HUES6 (cell line): ENCODE data around the gene UMOD.
"Not testable (repeated sequence)": the region's sequence is repeated elsewhere in the genome, so short reads cannot be mapped to it uniquely, and the experiment has no call there.

Experiments
- H3K27ac ChIP-seq: 2 replicates; pipeline ENCODE4 v1.7.0; 2013; ENCODE audit warnings: low read depth, mild to moderate bottlenecking, low read length, inconsistent platforms
- H3K27me3 ChIP-seq: 2 replicates; pipeline ENCODE4 v1.6.1; 2013; ENCODE audit warnings: low read length; ENCODE audit not compliant: control insufficient read depth, insufficient read depth
- H3K36me3 ChIP-seq: 2 replicates; pipeline ENCODE4 v1.6.1; 2013; ENCODE audit warnings: low read length; ENCODE audit not compliant: control insufficient read depth, insufficient read depth
- H3K4me1 ChIP-seq: 2 replicates; pipeline ENCODE4 v1.6.1; 2013; ENCODE audit warnings: low read length; ENCODE audit not compliant: control insufficient read depth, insufficient read depth
- H3K4me3 ChIP-seq: 2 replicates; pipeline ENCODE4 v1.5.1; 2013; ENCODE audit warnings: low read depth, low read length
- H3K9ac ChIP-seq: one replicate; pipeline ENCODE4 v1.6.1; 2013; ENCODE audit warnings: mild to moderate bottlenecking, low read length
- H3K9me3 ChIP-seq: 2 replicates; pipeline ENCODE4 v1.6.1; 2013; ENCODE audit warnings: low read depth, low read length; ENCODE audit not compliant: control insufficient read depth, insufficient read depth

The UMOD gene

GRCh38 chr16:20320178-20320577 is 32.3 kb downstream of the UMOD start:
- H3K4me1 ChIP-seq, result no peaks in the 10 kb centered on the region
- H3K27me3 ChIP-seq, result peaks cover 3% of the 10 kb centered on the region; the same call in 1 of the 2 replicates
- no peaks in the 10 kb centered on the region for H3K36me3 ChIP-seq
- no peaks in the 10 kb centered on the region for H3K9me3 ChIP-seq
- H3K27ac ChIP-seq, result no peak overlapping the region
- no peak overlapping the region for H3K4me3 ChIP-seq
- H3K9ac ChIP-seq, result no peak overlapping the region

- no peak overlapping the region for H3K9ac ChIP-seq
- H3K4me1 ChIP-seq, result no peaks in the 10 kb centered on the region; the same call in 1 of the 2 replicates
- H3K36me3 ChIP-seq, result no peaks in the 10 kb centered on the region
- no peak overlapping the region for H3K27ac ChIP-seq
- H3K4me3 ChIP-seq, result no peak overlapping the region
- H3K9me3 ChIP-seq, result no peaks in the 10 kb centered on the region
- peaks cover 3% of the 10 kb centered on the region; the same call in 1 of the 2 replicates for H3K27me3 ChIP-seq
Observed at GRCh38 chr16:20319406-20319805, 33.1 kb downstream of the UMOD start.

GRCh38 chr16:20318437-20318836 is 34.1 kb downstream of the UMOD start:
- Histone ChIP-seq H3K9me3 (no peaks in the 10 kb centered on the region), H3K36me3 (no peaks in the 10 kb centered on the region), H3K4me3 (no peak overlapping the region)

GRCh38 chr16:20318006-20318405 is 34.5 kb downstream of the UMOD start:
- Histone ChIP-seq H3K4me1 (no peaks in the 10 kb centered on the region; the same call in 1 of the 2 replicates), H3K27me3 (peaks cover 3% of the 10 kb centered on the region; the same call in 1 of the 2 replicates), H3K4me3 (no peak overlapping the region), H3K27ac (no peak overlapping the region), H3K9ac (no peak overlapping the region), H3K9me3 (no peaks in the 10 kb centered on the region), H3K36me3 (no peaks in the 10 kb centered on the region)

More at GRCh38 chr16:20318437-20318836, 34.1 kb downstream of the UMOD start:
- Histone ChIP-seq H3K9ac (no peak overlapping the region), H3K27ac (no peak overlapping the region), H3K27me3 (peaks cover 3% of the 10 kb centered on the region; the same call in 1 of the 2 replicates), H3K4me1 (no peaks in the 10 kb centered on the region; the same call in 1 of the 2 replicates)

GRCh38 chr16:20317117-20317516 is 35.4 kb downstream of the UMOD start:
- Histone ChIP-seq H3K27ac (no peak overlapping the region), H3K9me3 (no peaks in the 10 kb centered on the region), H3K27me3 (peaks cover 3% of the 10 kb centered on the region; the same call in 1 of the 2 replicates), H3K4me1 (no peaks in the 10 kb centered on the region; the same call in 1 of the 2 replicates), H3K9ac (no peak overlapping the region), H3K36me3 (no peaks in the 10 kb centered on the region), H3K4me3 (no peak overlapping the region)

GRCh38 chr16:20316715-20317114 is 35.8 kb downstream of the UMOD start:
- no peak overlapping the region for H3K4me3 ChIP-seq
- H3K4me1 ChIP-seq, result no peaks in the 10 kb centered on the region; the same call in 1 of the 2 replicates
- no peaks in the 10 kb centered on the region for H3K36me3 ChIP-seq
- peaks cover 3% of the 10 kb centered on the region; the same call in 1 of the 2 replicates for H3K27me3 ChIP-seq
- H3K9ac ChIP-seq, result no peak overlapping the region
- peaks cover under 1% of the 10 kb centered on the region; the same call in 1 of the 2 replicates for H3K9me3 ChIP-seq
- no peak overlapping the region for H3K27ac ChIP-seq

- Histone ChIP-seq H3K9me3 (peaks cover 8% of the 10 kb centered on the region; the same call in 1 of the 2 replicates), H3K36me3 (no peaks in the 10 kb centered on the region), H3K4me3 (no peak overlapping the region), H3K27ac (no peak overlapping the region), H3K27me3 (peaks cover 3% of the 10 kb centered on the region; the same call in 1 of the 2 replicates), H3K4me1 (no peaks in the 10 kb centered on the region; the same call in 1 of the 2 replicates), H3K9ac (no peak overlapping the region)
Observed at GRCh38 chr16:20315764-20316163, 36.8 kb downstream of the UMOD start.

GRCh38 chr16:20314575-20314974 is 37.9 kb downstream of the UMOD start:
- no peak overlapping the region for H3K4me3 ChIP-seq
- no peak overlapping the region for H3K9ac ChIP-seq
- no peaks in the 10 kb centered on the region; the same call in 1 of the 2 replicates for H3K4me1 ChIP-seq

GRCh38 chr16:20313741-20314140 is 38.8 kb downstream of the UMOD start:
- Histone ChIP-seq H3K4me1 (no peaks in the 10 kb centered on the region; the same call in 1 of the 2 replicates), H3K9me3 (peaks cover 8% of the 10 kb centered on the region; the same call in 1 of the 2 replicates), H3K9ac (no peak overlapping the region), H3K27ac (no peak overlapping the region), H3K4me3 (no peak overlapping the region), H3K27me3 (peaks cover 3% of the 10 kb centered on the region; the same call in 1 of the 2 replicates), H3K36me3 (no peaks in the 10 kb centered on the region)

More at GRCh38 chr16:20314575-20314974, 37.9 kb downstream of the UMOD start:
- Histone ChIP-seq H3K27ac (no peak overlapping the region), H3K27me3 (peaks cover 3% of the 10 kb centered on the region; the same call in 1 of the 2 replicates), H3K9me3 (peaks cover 8% of the 10 kb centered on the region; the same call in 1 of the 2 replicates), H3K36me3 (no peaks in the 10 kb centered on the region)

- not testable (repeated sequence) for H3K9ac ChIP-seq, H3K27me3 ChIP-seq, H3K4me3 ChIP-seq, H3K27ac ChIP-seq, H3K9me3 ChIP-seq, H3K4me1 ChIP-seq, H3K36me3 ChIP-seq
Observed at GRCh38 chr16:20312536-20313095, 39.9 kb downstream of the UMOD start.

- Histone ChIP-seq H3K27ac (no peak overlapping the region), H3K36me3 (no peaks in the 10 kb centered on the region), H3K27me3 (peaks cover under 1% of the 10 kb centered on the region; the same call in 1 of the 2 replicates), H3K4me1 (no peaks in the 10 kb centered on the region; the same call in 1 of the 2 replicates), H3K9me3 (peaks cover 8% of the 10 kb centered on the region; the same call in 1 of the 2 replicates), H3K9ac (no peak overlapping the region), H3K4me3 (no peak overlapping the region)
Observed at GRCh38 chr16:20311548-20311947, 41.0 kb downstream of the UMOD start.
